ENCODE data around the gene HK3.

The HK3 gene

DNA sequence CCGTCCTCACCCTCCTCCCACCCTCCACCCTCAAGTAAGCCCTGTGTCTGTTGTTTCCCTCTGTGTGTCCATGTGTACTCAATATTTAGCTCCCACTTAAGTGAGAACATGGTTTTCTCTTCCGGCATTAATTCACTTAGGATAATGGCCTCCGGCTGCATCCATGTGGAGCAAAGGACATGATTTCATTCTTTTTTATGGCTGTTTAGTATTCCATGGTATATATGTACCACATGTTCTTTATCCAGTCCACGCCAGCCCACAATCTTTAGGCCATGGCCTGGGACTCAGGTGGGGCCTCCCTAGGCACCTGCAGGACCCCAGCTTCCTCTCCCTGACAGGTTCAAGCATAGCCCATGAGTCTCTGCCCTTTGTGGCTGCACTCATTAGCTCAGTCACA, 65.9 kb downstream of the HK3 start:
- H3K27ac ChIP-seq, result no peak overlapping the region
- DNase-seq (ENCODE audit: low read depth, low spot score), result no peak

DNA sequence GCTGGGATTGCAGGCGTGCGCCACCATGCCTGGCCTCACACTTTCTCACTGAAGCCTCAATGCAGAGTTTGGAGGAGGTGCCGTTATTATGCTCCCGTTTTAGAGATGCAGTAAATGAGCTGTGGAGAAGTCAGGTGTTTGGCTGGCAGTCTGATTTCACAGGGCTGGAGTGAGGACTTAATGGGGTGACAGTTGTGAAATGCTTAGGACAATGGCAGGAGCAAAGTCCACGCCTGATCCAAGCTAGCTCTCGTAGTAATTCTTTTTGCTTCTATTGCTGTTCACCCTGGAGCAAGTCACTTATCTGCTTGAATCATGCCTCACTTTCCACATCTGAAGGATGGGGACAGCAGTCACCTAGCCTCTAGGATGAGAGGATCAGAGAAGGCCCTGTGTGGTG, 67.0 kb downstream of the HK3 start:
- H3K27ac ChIP-seq, result no peak overlapping the region
- no peak for DNase-seq (ENCODE audit: low read depth, low spot score)

DNA sequence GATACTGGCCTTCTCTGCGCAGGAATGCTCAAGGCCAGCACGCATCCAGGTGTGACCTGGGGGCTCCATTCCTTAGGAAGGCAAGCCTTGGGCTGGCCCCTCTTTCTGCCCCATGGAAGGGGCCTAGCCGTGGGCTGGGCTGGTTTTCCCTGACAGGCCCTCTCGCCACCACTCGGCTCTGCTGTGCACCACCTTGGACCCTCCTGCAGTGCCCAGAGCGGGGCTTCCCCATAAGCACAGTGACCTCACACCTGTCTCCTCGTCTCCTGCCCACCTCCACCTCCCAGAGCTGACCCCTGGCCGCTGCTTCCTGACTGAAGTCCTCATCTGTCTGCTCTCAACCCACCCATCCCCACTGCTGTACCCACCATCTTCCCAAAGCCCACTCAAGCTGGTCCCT, 67.7 kb downstream of the HK3 start:
- no peak overlapping the region for H3K27ac ChIP-seq
- DNase-seq (ENCODE audit: low read depth, low spot score), result no peak

DNA sequence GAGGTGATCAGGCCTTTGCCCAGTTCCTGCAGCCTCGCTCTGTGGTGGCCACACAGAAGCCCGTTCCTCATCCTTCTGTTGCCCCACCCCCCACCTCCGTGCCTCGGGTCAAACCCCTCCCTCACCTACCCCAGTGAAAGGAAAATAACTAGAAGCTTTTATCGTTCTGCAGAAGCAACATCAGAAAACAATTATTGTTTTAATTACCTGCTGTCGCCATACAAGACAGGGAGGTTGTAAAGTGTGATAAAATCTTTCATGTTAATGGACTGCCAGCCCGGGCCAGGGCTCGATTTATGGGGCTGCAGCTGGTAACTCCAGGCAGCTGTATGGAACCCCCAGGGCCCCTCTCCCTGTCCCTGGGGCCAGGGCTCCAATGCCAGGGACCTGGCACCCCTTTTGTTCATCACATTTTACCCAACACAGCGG, 68.1 kb downstream of the HK3 start:
- no peak overlapping the region for H3K27ac ChIP-seq
- no peak for DNase-seq (ENCODE audit: low read depth, low spot score)
